Cardiac septum (tissue), 1 donor: ENCODE measurements around the gene ATG10. TPM values are rescaled to one million over a fixed set of nuclear protein-coding genes. Genes with fewer than 3 reads are reported as not detected.
"Not testable (repeated sequence)": the region's sequence is repeated elsewhere in the genome, so short reads cannot be mapped to it uniquely, and the experiment has no call there.

Experiments used
- DNase-seq: peaks from one replicate; pipeline ENCODE4 v3.0.0-alpha.2; 2020; ENCODE audit warnings: low spot score
- intact Hi-C: fragments of 100-400 bp; cut with DNase I; formaldehyde crosslinking; loops from one replicate; pipeline ENCODE4 v1.14.0; 2022
- total RNA-seq: library from RNA; stranded (reverse); fragmentation: NEBNext Ultra II Directional; extraction: Animal tissue kit (Norgen Biotek cat#: 25700); gene quantifications from one replicate; pipeline ENCODE4 v1.2.1, GENCODE V29; 2021
- donor health status: DM: no; HTN: no; CAD: no.

The ATG10 gene
- total RNA-seq, 1 donor from 2014 or later, result 7.1 TPM

GRCh38 chr5:82255844-82256243 is 284.0 kb downstream of the ATG10 start:
- intact Hi-C loops, result no loop called here
- no peak for DNase-seq

GRCh38 chr5:82257247-82257646 is 285.4 kb downstream of the ATG10 start:
- no peak for DNase-seq

GRCh38 chr5:82257729-82258128 is 285.9 kb downstream of the ATG10 start:
- intact Hi-C loops, result no loop called here
- DNase-seq, result no peak

More at GRCh38 chr5:82257247-82257646, 285.4 kb downstream of the ATG10 start:
- intact Hi-C loops, result no loop called here

GRCh38 chr5:82259172-82259800 is 287.5 kb downstream of the ATG10 start:
- DNase-seq, result no peak
- intact Hi-C loops, result no loop called here

- intact Hi-C loops, result no loop called here
Observed at GRCh38 chr5:82265047-82265446, 293.2 kb downstream of the ATG10 start.

GRCh38 chr5:82267297-82267933 is 295.6 kb downstream of the ATG10 start:
- intact Hi-C loops, DNase-seq: not testable (repeated sequence)

More at GRCh38 chr5:82265047-82265446, 293.2 kb downstream of the ATG10 start:
- DNase-seq, result no peak

GRCh38 chr5:82269363-82269762 is 297.5 kb downstream of the ATG10 start:
- intact Hi-C loops, DNase-seq: not testable (repeated sequence)

- DNase-seq, intact Hi-C loops: not testable (repeated sequence)
Observed at GRCh38 chr5:82272571-82273356, 300.9 kb downstream of the ATG10 start.

GRCh38 chr5:82273426-82273825 is 301.6 kb downstream of the ATG10 start:
- not testable (repeated sequence) for DNase-seq

GRCh38 chr5:82274343-82275211 is 302.8 kb downstream of the ATG10 start:
- no peak for DNase-seq
- intact Hi-C loops, result no loop called here

More at GRCh38 chr5:82273426-82273825, 301.6 kb downstream of the ATG10 start:
- intact Hi-C loops, result not testable (repeated sequence)

GRCh38 chr5:82275216-82275664 is 303.4 kb downstream of the ATG10 start:
- intact Hi-C loops, result no loop called here
- DNase-seq, result no peak

- no peak for DNase-seq
- intact Hi-C loops, result no loop called here
Observed at GRCh38 chr5:82276800-82277612, 305.2 kb downstream of the ATG10 start.

GRCh38 chr5:82277613-82277986 is 305.8 kb downstream of the ATG10 start:
- intact Hi-C loops, result no loop called here
- DNase-seq, result no peak

GRCh38 chr5:82277987-82278710 is 306.3 kb downstream of the ATG10 start, which contains the start of gene RPS23:
Gene RPS23 (minus strand): TSS chr5:82278354. CDS start chr5:82278323, 31 bp downstream.
- intact Hi-C loops, result no loop called here
- peak; percentile 94 for DNase-seq

GRCh38 chr5:82278711-82279370 is 307.0 kb downstream of the ATG10 start:
- intact Hi-C loops, result no loop called here
- DNase-seq, result no peak

GRCh38 chr5:82283893-82284292 is 312.1 kb downstream of the ATG10 start:
- no peak for DNase-seq
- intact Hi-C loops, result no loop called here

- intact Hi-C loops, result no loop called here
Observed at GRCh38 chr5:82285206-82285605, 313.4 kb downstream of the ATG10 start.

More at GRCh38 chr5:82285206-82285605, 313.4 kb downstream of the ATG10 start:
- DNase-seq, result no peak
